Testis (tissue), 3 donors: Measurements from ENCODE around the gene DAPP1. TPM values are rescaled to one million over a fixed set of nuclear protein-coding genes. Genes with fewer than 3 reads are reported as not detected.

Experiments used
- DNase-seq: peaks from one replicate; pipeline ENCODE4 v3.0.0-alpha.2; 2019
- H3K27ac ChIP-seq, 2 donors: fragments of 200-600 bp; sonication (generic); one replicate each; pipeline ENCODE4 v1.5.1; 2019
- H3K27me3 ChIP-seq: fragments of 200-600 bp; sonication (generic); one replicate; pipeline ENCODE4 v1.5.1; 2019
- H3K36me3 ChIP-seq: fragments of 200-600 bp; sonication (generic); one replicate; pipeline ENCODE4 v1.5.1; 2017; ENCODE audit warnings: low read depth; ENCODE audit errors: missing control alignments
- H3K4me1 ChIP-seq: fragments of 200-600 bp; sonication (generic); one replicate; pipeline ENCODE4 v1.5.1; 2019
- H3K4me3 ChIP-seq, 2 donors: fragments of 200-600 bp; sonication (generic); one replicate each; pipeline ENCODE4 v1.5.1; 2017 to 2019
- H3K9me3 ChIP-seq: fragments of 200-600 bp; sonication (generic); one replicate; pipeline ENCODE4 v1.5.1; 2017
- CTCF ChIP-seq, 3 experiments: fragments of 450-650 bp in 2 of 3; fragments of 200-600 bp in 1 of 3; sonication (generic) in 1 of 3; IDR thresholded peaks; one replicate each; pipeline ENCODE4 v1.5.1; 2016 to 2019; ENCODE audit warnings: antibody characterized with exemption in 3 of 3, mild to moderate bottlenecking in 2 of 3, moderate library complexity in 1 of 3
- POLR2A ChIP-seq: fragments of 450-650 bp; IDR thresholded peaks from one replicate; pipeline ENCODE4 v1.6.1; 2017; ENCODE audit warnings: antibody characterized with exemption, mild to moderate bottlenecking, moderate library complexity
- WGBS, 2 donors: methylation state at CpG; one replicate each; pipeline ENCODE4 v1.1.5; 2018; 5-methylcytosine and 5-hydroxymethylcytosine counted together
- intact Hi-C: fragments of 100-400 bp; cut with DNase I; formaldehyde crosslinking; loops from one replicate; pipeline ENCODE4 v1.15.1; 2023; ENCODE audit warnings: low total_unique reads
- polyA plus RNA-seq: library from polyadenylated mRNA; stranded (reverse); fragments of 350-450 nt; fragmentation: Illumina TruSeq; extraction: RNeasy Lipid Tissue Mini Kit (QIAGEN cat#74804); gene quantifications from one replicate; pipeline ENCODE4 v1.2.3, GENCODE V29; 2014; ENCODE audit warnings: low read depth, low replicate concordance; ENCODE audit not compliant: insufficient read depth
- total RNA-seq, 2 donors: library from RNA; depleted of rRNA; stranded (reverse); fragments of >200 nt; gene quantifications; one replicate each; pipeline ENCODE4 v1.2.3, GENCODE V29; 2016

Gene DAPP1
- total and polyA plus RNA-seq, 3 donors from 2014 or later, result 0.50 to 2.4 (median 1.1) TPM

GRCh38 chr4:99834569-99834968 is 17.9 kb downstream of the DAPP1 start:
- no peak overlapping the region for H3K27ac ChIP-seq
- TF ChIP-seq CTCF (IDR thresholded peaks at IDR 0.05), result no peak
- no peak overlapping the region for H3K4me3 ChIP-seq
- no peaks in the 10 kb centered on the region for H3K36me3 ChIP-seq
- no peaks in the 10 kb centered on the region for H3K27me3 ChIP-seq
- DNase-seq, result no peak
- 89 to 95% methylated on average over 7 of the region's 7 CpGs for WGBS, 2 donors
- intact Hi-C loops, result no loop called here
- H3K4me1 ChIP-seq, result no peaks in the 10 kb centered on the region
- no peaks in the 10 kb centered on the region for H3K9me3 ChIP-seq

GRCh38 chr4:99835942-99836341 is 19.3 kb downstream of the DAPP1 start:
- DNase-seq, result no peak
- no peaks in the 10 kb centered on the region for H3K27me3 ChIP-seq
- no peak overlapping the region for H3K4me3 ChIP-seq
- H3K9me3 ChIP-seq, result no peaks in the 10 kb centered on the region
- TF ChIP-seq POLR2A, result no peak
- TF ChIP-seq CTCF (IDR thresholded peaks at IDR 0.05), result no peak
- WGBS, 2 donors, result 69 to 95% methylated on average over 2 of the region's 2 CpGs
- intact Hi-C loops, result no loop called here
- H3K4me1 ChIP-seq, result no peaks in the 10 kb centered on the region
- H3K36me3 ChIP-seq, result no peaks in the 10 kb centered on the region
- no peak overlapping the region for H3K27ac ChIP-seq

- H3K27ac ChIP-seq, result no peak overlapping the region
- DNase-seq, result no peak
- peaks cover 10% of the 10 kb centered on the region for H3K4me1 ChIP-seq
- H3K9me3 ChIP-seq, result no peaks in the 10 kb centered on the region
- no peaks in the 10 kb centered on the region for H3K36me3 ChIP-seq
- H3K4me3 ChIP-seq, result no peak overlapping the region
- no peaks in the 10 kb centered on the region for H3K27me3 ChIP-seq
- intact Hi-C loops, result no loop called here
- 73 to 77% methylated on average over 2 of the region's 2 CpGs for WGBS, 2 donors
- no peak for TF ChIP-seq POLR2A
- TF ChIP-seq CTCF (IDR thresholded peaks at IDR 0.05), result no peak
Measured at GRCh38 chr4:99838927-99839326, 22.3 kb downstream of the DAPP1 start.

GRCh38 chr4:99841129-99841528 is 24.5 kb downstream of the DAPP1 start:
- H3K27me3 ChIP-seq, result no peaks in the 10 kb centered on the region
- no peak for TF ChIP-seq CTCF (IDR thresholded peaks at IDR 0.05)
- TF ChIP-seq POLR2A, result no peak
- H3K27ac ChIP-seq, result no peak overlapping the region
- WGBS, 2 donors, result 96 to 97% methylated on average over 4 of the region's 4 CpGs
- H3K9me3 ChIP-seq, result no peaks in the 10 kb centered on the region
- H3K4me3 ChIP-seq, result no peak overlapping the region
- H3K4me1 ChIP-seq, result peaks cover 21% of the 10 kb centered on the region
- no peak for DNase-seq
- H3K36me3 ChIP-seq, result no peaks in the 10 kb centered on the region
- intact Hi-C loops, result no loop called here

- Histone ChIP-seq H3K4me3 (no peak overlapping the region), H3K27ac (peak overlapping the region in 1 of 2 donors; percentile 64), H3K9me3 (no peaks in the 10 kb centered on the region), H3K36me3 (no peaks in the 10 kb centered on the region), H3K27me3 (no peaks in the 10 kb centered on the region), H3K4me1 (peaks cover 21% of the 10 kb centered on the region)
- intact Hi-C loops, result no loop called here
- DNase-seq, result no peak
- TF ChIP-seq POLR2A (no peak), CTCF (IDR thresholded peaks at IDR 0.05) (no peak)
Measured at GRCh38 chr4:99843413-99843812, 26.8 kb downstream of the DAPP1 start.
